Stimulated activated CD8-positive, alpha-beta memory T cell treated with anti-CD3 and anti-CD28 coated beads, Interleukin-2, amount 100 ng/mL, for 48 hours (primary cell): ENCODE results near the gene NELFCD.
A peak's percentile ranks its signal among the peaks of the same experiment; 100 is the strongest.
"Not testable (repeated sequence)": the region's sequence is repeated elsewhere in the genome, so short reads cannot be mapped to it uniquely, and the experiment has no call there.

Experiments used
- DNase-seq, 2 donors: peaks; one replicate each; pipeline ENCODE4 v3.0.0-alpha.2; 2020; ENCODE audit warnings: low read depth in 2 of 2

NELFCD gene

DNA sequence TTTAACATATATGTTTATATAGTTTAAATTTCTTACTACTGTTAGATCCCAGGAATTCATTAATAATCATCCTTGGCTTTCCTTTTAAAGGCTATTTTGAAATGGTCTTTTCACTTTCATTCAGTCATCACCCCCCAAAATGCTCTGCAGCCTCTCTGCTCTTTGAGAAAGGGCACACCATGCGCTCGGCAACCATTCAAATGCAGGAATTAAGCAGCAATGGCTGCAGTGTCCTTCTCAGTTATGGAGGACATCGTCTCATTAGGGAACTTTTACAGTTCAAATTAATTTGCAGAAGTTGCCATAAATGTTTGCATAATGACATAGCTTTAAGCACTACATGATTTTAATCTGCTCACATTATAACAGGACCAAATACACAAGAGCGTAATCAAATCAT, 44.5 kb downstream of the NELFCD start:
- no peak for DNase-seq

DNA sequence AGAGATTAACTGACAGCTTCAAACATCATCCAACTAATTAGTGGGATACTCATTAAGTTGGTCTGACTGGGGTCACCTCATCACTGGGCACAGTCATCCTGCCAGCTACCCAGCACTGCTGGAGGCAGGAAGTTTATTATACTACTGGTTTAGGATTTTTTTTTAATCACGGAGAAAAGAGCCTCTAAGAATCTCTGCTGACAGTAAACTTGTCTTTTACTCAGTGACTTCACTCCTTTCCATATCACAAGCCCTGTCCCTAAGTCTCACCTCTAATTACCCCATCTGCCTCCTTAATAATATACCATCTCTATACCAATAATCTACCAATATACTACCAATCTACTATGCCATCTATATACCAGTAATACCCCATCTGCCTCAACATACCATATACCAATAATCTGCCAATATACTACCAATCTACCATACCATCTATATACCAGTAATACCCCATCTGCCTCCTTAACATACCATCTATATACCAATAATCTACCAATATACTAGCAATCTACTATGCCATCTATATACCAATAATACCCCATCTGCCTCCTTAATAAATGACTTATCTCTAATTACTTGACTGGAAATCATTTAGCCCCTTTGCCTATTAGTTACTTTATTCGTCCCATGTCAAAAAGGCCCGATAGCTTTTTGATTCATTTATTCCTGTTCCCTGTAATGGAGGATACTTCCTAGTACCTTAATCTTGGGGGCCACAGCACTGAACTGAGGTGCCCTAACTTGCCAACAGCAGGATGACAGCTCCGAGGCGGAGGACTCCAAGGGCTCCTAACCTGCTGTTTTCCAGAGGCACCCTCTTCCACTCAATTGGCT, 46.1 kb downstream of the NELFCD start:
- no peak for DNase-seq

DNA sequence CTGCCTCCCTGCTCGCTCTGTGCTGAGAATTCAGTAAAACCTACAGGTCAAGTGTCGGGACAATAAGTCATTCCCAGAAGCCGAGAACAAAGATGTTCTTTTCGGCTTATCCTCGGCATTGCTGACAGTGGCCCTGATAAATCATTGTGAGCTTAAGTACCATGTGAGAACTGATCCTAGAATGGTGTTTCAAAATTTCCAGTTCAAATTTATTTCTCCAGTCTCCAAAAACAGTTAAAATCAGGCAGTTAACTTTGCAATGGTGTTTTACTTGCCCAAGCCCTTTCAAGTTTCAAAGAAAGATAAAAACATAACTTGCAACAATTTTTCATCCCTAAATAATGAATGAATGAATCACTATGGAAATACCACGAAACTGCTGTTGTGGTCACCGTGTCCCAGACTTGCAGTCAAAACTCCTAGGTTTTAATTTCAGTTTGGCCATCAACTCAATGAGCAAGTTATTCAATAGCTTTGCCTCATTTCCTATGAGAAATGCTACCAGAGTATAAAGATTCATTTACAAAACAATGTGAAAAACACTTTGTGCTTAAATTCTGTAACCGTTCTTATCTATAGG, 46.8 kb downstream of the NELFCD start:
- no peak for DNase-seq

DNA sequence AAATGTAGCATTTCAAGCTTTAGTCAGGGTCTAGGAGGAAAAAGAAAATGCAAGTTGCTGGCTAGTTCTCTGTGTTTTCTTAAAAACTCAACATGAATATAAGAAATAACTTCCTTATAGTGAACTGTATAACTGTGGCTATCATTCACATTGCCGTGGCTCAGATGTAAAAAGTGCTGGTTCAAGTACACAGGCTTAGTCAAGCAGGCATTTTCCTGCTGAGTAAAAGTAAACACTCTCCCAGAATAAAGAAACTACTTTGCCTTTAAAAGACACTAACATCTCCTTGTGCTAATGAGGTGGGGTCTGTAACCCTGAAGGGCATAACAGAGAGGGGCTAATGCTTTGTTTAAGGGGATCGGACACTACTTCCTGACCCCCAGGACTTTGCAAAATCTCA, 47.8 kb downstream of the NELFCD start:
- no peak for DNase-seq

DNA sequence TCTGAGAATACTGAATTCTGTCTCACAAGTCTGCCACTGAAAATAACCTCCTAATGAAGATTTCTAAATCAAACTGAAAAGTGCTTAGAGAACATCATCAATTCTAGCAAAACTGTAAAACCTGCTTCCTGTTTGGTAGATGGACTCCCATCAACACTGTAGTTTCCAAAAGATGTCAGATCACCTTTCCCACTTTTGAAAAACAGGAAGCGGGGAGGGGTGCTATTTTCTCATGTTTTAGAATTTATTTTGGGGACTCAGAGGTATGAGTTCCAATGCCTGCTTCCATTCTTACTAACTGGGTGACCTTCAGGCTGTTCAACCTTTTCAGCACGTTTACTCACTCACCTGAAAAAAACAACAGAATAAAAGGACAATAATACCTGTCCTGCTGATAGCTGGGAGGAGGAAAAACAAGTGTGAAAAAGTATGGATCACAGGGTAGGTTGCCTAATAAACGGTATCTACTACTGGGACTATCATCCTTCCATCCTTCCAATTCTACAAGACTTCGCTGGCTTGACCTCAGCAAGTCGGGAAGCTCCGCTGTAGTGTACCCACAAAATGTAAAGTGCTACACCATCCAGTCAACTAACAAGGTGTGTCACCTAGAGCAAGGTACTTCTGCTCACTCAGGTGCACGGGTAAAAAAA, 50.0 kb downstream of the NELFCD start:
- DNase-seq = no peak

DNA sequence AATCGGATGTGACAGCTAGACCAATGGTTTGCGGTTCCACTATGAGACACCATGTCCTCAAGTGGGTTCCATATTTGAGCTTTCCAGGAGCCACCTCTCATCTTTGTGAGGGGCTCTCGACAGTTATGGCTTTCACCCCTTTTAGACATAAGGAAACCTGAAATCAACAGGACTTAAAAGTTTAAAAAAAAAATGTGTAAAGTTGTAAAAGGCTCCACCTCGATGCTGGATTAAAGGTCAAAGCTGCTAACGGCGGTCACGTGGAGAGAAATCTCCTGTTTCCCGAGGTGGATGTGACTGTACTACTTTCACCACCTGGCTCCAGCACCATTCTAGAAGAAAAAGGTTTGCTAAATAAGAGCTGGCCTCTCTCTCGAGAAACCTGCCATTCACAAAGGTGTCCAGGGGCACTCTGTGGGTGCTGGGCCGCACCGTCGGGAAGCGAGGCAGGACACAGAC, 50.5 kb downstream of the NELFCD start:
- no peak for DNase-seq

DNA sequence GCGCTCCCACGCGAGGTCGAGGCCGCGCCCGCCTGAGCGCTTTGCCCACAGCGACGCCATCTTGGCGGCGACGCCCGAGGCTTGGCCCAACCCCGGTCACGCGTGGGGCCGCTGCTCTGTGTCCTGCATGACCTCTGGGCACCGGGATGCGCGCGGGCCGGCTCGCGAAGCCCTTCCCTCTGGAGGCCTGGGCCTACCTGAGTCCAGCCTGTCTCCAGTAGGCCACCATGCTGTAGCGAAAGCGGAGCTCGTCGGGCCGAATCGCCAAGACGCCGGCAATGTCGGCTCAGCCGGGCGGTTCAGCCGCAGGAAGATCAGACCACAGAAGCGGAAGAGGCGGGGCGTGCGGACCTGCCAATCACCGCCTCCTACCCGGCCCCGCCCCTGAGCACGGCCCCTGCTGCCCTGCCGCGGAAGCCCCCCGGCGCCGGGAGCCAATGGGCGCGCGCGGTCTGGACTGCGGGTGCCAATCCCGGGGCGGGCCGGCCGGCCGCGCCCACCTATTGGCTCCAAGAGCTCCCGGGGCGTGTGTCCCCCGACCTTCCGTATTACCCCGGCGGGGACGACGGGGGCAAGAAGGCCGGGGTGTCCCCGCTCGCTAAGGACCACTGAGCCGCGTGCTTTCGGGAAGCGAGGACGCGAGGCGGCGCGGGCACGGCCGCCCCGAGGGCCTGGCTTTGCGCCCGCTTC, 51.1 kb downstream of the NELFCD start, which contains the start of gene ATP5F1E:
Gene ATP5F1E, minus strand, starts transcription at position 313 of the 690 bp plus-strand sequence. Its CDS starts 84 bp downstream, at position 229.
- DNase-seq = peak; percentile 95 to 97

DNA sequence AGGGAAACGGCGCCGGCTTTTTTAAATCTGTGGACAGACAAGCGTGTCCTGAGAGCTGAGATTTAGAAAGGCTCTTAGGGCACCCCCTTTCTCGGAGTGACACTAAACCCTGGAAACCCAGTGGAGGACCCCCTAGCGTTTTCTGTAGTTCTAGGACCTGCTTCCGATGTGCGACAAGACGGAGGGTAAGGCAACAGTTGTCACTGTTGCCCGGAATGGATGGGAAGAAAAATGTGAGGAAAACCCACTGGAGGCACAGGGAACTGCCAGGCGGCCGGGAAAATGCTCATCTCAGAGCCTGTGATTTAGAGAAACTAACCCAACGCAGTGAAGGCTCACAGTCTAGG, 51.6 kb downstream of the NELFCD start:
- DNase-seq = no peak

DNA sequence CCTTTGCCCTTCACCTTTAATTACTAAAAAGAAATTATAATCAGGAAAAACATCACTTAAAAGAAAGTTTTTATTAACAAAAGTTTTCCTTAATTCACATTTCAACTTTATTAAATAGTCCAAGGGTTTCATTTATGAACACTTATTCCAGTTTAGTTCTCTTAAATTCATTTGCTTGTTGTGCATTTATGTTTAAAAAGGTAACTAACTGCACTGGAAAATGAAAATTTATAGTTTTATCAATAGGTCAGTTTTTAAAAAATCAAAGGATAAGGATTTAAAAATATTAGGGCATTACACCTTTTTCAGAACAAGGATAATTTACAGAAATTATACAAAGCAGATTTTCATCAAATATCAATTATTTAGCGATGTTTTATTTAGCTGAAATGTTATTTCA, 52.0 kb downstream of the NELFCD start:
- no peak for DNase-seq

DNA sequence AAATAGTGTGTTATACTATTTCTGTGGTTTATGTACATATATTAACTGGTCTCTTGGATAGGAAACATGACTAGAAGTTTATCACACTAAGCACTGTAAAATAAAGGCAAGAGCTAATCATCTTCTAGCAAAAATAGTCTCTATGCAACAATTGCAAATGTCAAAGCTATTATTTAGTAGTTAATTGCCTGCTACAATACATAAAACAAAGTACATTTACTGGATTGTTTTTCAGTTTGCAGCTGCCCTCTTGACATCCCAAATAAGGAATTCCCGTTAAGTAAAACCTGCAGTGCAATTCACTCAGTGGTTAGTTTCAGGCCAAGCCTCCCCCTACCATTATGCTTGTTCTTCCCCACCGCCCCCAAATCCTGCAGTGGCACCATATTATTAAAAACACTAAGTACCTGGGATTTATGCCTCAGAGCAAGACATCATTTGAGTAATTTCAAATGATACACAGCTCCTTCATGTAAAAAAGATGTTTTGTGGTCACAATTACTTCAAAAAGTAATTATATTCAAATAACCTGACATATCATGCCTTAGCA, 52.6 kb downstream of the NELFCD start:
- DNase-seq = no peak

DNA sequence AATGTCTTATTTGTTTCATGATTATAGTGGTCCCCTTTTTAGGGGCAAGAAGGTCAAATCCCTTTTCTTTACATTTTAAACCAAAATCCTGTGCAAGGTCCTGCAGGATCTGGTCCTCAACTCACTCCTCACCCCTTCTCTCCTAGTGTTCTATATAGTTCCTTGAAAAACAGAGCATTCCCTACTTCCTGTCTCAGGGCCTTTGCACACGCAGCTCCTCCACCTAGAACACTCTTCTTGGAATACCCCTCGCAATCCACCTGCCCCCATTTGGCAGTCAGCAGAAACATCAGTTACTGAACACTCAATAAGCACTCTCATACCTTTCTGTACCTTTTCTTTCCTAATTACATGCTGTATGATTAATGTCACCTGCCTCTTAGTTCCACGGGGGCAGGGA, 54.3 kb downstream of the NELFCD start:
- no peak for DNase-seq

DNA sequence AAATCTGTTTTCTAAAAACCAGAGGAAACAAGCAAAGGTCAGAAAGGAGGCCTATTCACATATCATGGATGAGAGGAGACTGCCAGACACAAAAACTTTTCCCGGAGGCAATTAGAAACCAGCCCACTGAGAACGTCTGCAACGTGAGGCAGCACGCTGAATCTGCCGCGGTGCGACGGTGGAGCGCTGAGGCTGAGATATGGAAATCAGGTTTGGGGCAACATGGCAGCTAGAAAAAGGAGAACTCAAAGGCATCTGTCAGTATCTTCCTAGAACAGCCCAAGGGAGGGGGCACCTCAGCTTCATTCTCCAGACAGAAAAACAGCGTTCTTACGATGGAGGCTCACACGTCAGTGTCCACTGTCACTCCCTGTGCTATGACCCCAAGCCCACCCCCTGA, 56.3 kb downstream of the NELFCD start:
- DNase-seq = no peak

DNA sequence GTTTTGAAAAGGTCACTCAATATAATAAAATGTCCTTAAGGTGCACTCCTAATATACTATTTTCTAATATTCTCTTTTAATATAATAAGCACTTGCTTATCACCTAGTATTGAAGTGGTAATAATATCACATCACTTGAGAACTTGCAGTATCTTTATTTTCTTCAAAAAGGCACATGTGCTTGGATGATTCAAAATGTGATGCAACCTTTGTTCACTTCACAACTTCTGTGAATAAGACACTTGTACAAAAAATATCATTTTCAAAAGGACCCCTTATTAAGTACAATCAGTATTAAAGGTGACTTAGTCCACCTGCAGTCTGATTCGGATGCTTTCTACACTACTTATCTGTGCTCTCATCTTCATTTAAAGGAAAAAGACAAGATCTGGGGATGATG, 58.2 kb downstream of the NELFCD start:
- DNase-seq = no peak

DNA sequence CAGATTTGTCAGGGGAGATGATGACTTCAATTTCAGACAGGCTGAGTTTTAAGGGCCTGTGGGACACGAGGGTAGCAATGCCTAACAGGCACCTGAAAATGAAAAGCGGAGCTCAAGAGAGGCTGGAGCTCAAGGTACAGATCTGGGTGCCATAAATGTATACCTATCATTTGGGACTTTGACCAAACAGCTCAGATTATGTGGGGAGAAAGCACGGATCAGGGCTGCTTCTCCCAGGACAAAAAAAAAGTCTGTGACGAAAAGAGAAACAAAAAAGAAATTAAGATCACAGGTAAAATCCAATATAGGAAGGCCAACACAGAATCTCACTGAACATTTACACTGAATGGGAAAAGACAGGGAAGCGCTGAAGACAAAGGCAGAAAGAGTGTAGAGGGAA, 59.6 kb downstream of the NELFCD start:
- DNase-seq = no peak

DNA sequence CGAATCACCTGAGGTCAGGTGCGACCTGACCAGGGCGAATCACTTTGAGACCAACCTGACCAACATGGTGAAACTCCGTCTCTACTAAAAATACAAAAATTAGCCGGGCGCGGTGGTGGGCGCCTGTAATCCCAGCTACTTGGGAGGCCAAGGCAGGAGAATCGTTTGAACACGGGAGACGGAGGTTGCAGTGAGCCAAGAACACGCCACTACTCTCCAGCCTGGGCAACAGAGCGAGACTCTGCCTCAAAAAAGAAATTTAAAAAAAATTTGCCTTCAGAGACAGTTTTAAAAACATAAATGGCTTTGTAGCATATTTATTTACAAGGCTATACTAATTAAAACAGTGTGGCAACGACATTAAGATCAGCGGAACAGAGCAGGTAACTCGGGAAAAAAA, 60.4 kb downstream of the NELFCD start:
- DNase-seq = not testable (repeated sequence)

DNA sequence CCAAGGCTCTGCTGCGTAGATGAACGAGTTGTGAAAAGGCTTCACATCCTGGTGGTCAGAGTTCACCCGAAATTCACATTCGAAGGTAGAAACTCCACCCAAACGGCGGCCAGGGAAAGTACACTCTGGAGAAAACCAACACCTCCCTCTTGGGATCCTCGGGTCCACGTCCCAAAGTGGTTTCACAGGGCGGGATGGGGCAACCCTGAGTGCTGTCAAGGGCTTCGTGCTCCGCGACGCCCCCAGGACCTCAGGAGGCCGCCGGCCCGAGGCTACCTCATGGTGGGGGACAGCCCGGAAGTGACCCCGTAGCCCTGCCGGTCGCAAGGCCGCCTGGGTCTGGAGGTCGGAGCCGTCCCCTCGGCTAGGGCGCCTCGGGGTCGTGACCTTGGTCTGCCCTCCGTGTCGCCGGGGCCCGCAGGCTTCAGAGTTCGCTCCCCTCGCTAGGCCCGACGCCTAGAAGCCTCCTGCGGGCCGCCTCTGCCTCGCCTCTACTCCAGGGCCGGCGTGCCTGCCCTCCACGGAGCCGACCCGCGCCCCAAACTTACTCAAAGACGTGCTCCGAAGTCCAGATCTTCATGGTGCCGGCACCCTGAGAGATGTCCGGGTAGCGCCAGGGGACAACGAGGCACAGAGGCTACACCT, 61.2 kb downstream of the NELFCD start, which contains the start of gene PRELID3B:
Gene PRELID3B, minus strand, starts transcription at position 636 of the 645 bp plus-strand sequence. Its CDS starts 56 bp downstream, at position 580.
- peak in 1 of 2 donors; percentile 37 for DNase-seq

DNA sequence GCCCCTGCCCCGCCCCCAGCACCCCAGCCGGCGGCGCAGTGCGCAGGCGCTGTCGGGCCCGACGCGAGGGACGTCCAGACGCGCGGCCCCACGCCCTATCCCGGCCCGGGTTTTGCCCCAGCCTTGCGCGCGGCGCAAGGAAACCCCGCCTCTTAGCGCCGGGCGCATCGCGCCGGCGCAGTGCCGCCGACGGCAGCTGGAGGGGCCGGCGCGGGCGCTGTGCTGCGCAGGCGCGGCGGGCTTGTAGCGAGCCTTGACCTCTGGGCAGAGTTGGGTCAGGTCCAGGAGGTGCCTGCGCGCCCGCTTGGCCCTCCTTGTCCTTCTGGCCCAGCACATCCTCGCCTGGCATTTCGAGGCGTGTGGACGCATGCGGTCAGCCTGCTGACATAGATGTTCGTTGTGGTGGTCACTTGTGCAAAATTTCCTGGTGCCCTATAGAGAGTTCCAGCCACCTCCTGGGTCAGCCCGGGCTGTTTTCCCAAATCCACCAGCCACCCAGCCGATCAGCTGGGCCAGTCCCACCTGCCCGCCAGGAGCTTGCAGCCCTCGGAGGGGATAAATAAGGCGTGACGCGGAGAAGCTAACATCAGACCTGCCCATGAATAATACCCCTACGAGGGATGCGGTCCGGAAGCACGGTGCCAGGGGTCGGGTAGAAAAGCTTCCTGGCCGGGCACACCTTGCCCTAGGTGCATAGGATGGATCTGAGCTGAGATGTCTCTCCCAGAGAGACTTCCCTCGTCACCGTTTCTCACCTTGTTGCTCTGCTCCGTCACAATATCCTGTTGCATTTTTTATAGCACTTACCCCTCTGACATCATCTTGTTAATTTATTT, 62.0 kb downstream of the NELFCD start:
- DNase-seq = peak; percentile 91 to 96

DNA sequence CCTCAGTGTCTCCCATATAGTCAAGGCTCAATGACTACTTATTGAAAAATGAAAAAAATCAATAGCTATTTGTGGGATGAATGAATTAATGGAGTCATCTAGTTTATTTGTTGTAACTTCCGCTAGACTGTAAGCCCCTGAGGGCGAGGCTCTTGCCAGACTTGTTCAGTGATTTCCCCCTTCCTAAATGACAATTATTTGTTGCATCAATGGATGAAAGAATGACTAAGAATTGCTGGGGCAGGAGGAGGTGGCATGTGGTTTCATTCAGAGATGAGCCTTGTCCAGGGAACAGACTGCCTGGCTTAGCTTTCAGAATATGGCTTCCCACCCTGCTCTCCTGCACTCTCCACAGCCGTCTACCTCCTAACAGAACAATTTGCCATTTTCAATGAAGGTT, 62.6 kb downstream of the NELFCD start:
- DNase-seq = no peak

DNA sequence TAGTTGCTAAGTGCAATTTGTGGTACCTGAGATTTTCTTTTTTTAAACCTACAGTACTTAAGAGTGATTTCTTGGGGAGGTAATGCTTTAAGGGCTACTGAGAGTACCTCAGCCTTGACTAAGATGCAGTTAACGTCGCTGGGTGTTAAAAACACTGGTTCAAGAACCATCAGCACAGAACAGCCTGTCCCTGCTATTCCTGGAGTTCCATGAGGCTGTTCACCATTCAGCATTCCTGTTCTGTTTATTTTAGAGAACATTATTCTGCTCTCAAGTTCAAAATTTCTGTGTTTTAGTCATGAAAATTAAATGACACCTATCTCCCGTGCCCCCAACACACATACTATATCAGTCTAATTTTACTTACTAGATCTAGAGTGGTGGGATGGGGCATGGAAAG, 63.2 kb downstream of the NELFCD start:
- no peak for DNase-seq
